ENCODE data around the gene GGT6.

The GGT6 gene

DNA sequence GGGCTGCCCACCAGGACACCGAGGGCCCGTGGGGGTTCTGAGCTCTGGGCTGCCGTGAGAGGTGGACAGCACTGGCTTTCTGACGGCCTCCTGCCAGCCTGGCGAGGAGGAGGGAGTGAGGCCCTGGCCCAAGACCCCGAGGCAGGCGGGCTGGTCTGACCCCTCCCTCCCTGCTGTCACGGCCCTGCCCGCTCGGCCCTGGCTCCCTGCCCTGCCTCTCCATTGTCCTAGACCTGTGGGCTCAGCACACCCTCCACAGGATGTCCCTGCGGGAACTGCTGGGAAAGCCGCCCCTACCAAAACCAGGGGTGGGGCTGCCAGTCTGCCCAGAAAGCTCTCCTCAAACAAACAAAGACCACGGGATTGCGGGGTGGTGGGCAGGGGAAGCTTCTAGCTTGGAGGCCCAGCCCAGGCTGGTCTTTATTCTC, 41.0 kb downstream of the GGT6 start:
- Histone ChIP-seq H3K27ac (no peak overlapping the region), H3K4me3 (ENCODE audit: low read depth, low read length) (no peak overlapping the region), H3K27me3 (replicated peaks) (no peaks in the 10 kb centered on the region), H3K36me3 (replicated peaks) (no peaks in the 10 kb centered on the region)
- no peak for DNase-seq
- TF ChIP-seq, protein P1, sequence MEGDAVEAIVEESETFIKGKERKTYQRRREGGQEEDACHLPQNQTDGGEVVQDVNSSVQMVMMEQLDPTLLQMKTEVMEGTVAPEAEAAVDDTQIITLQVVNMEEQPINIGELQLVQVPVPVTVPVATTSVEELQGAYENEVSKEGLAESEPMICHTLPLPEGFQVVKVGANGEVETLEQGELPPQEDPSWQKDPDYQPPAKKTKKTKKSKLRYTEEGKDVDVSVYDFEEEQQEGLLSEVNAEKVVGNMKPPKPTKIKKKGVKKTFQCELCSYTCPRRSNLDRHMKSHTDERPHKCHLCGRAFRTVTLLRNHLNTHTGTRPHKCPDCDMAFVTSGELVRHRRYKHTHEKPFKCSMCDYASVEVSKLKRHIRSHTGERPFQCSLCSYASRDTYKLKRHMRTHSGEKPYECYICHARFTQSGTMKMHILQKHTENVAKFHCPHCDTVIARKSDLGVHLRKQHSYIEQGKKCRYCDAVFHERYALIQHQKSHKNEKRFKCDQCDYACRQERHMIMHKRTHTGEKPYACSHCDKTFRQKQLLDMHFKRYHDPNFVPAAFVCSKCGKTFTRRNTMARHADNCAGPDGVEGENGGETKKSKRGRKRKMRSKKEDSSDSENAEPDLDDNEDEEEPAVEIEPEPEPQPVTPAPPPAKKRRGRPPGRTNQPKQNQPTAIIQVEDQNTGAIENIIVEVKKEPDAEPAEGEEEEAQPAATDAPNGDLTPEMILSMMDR (IDR thresholded peaks at IDR 0.05; ENCODE audit: low read depth, low read length, missing control alignments): no peak
- in situ Hi-C loops (cut with HindIII; ENCODE audit: low pct_ligation_motif_present, low sequenced_read_pairs): no loop called here

DNA sequence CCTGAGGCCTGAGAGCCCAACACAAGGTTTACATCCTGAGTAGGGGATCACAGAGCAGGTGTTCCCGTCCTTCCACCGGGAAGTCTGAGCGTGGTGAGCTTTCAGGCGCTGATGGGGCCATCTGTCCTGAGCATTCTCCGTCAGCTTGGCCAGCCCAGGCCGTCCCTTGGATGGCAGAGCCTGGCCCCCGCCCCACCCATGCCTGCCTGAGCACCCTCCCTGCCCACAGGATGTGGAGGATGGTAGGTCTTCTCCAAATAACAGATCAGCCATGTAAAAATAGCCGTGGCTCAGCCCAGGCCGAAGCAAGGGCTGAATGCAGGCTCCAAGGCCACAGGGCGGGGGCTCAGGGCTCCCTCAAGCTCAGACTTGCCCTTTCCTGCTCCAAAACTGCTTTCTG, 41.5 kb downstream of the GGT6 start:
- H3K27ac ChIP-seq: no peak overlapping the region
- no peaks in the 10 kb centered on the region for H3K36me3 ChIP-seq (replicated peaks)
- H3K27me3 ChIP-seq (replicated peaks): no peaks in the 10 kb centered on the region
- in situ Hi-C loops (cut with HindIII; ENCODE audit: low pct_ligation_motif_present, low sequenced_read_pairs): no loop called here
- no peak for DNase-seq
- TF ChIP-seq, protein P1 (IDR thresholded peaks at IDR 0.05; ENCODE audit: low read depth, low read length, missing control alignments): no peak
- H3K4me3 ChIP-seq (ENCODE audit: low read depth, low read length): no peak overlapping the region

DNA sequence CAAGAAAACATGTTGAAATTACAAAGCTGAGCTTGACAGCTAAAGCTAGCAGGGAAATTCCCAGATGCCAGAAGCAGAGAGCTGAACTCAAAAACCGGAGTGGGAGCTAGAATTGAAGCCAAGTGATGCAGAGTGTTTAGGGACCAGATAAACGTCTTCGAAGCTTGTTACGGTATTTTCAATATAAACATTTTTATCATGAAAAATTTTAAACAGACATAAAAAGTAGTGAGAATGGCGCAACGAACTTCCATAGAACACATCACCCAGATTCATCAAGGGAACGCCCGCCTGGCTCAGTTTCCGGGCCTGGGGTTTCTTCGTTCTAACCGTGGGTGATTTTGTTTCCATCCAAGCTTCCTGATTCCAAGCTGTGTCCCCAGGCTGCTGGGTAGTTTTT, 43.6 kb downstream of the GGT6 start:
- TF ChIP-seq, protein P1 (IDR thresholded peaks at IDR 0.05; ENCODE audit: low read depth, low read length, missing control alignments): no peak
- in situ Hi-C loops (cut with HindIII; ENCODE audit: low pct_ligation_motif_present, low sequenced_read_pairs): no loop called here
- Histone ChIP-seq H3K27ac (no peak overlapping the region), H3K4me3 (ENCODE audit: low read depth, low read length) (no peak overlapping the region), H3K27me3 (replicated peaks) (no peaks in the 10 kb centered on the region), H3K36me3 (replicated peaks) (no peaks in the 10 kb centered on the region)
- DNase-seq: no peak

DNA sequence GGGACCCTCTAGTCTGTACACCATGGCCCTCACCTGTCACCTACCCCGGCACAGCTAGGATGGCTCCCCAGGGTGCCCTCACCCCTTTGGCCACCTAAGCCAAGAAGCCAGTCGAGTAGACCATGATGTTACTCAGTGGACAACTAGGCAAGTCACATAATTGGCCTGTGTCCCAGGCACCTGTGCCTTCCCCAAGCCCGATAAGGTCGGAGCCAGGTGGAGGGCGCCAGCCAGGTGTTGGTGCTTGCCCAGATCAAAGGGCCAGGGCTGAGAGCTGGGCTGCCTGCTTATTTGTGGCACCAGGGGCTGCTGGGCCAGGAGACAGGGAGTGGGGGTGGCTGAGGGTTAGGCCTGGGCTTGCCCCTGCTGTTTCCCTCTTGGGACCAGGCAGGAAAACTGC, 44.9 kb downstream of the GGT6 start:
- TF ChIP-seq, protein P1 (IDR thresholded peaks at IDR 0.05; ENCODE audit: low read depth, low read length, missing control alignments): no peak
- no peak for DNase-seq
- Histone ChIP-seq H3K27me3 (replicated peaks) (no peaks in the 10 kb centered on the region), H3K36me3 (replicated peaks) (no peaks in the 10 kb centered on the region), H3K27ac (no peak overlapping the region), H3K4me3 (ENCODE audit: low read depth, low read length) (no peak overlapping the region)
- in situ Hi-C loops (cut with HindIII; ENCODE audit: low pct_ligation_motif_present, low sequenced_read_pairs): no loop called here

DNA sequence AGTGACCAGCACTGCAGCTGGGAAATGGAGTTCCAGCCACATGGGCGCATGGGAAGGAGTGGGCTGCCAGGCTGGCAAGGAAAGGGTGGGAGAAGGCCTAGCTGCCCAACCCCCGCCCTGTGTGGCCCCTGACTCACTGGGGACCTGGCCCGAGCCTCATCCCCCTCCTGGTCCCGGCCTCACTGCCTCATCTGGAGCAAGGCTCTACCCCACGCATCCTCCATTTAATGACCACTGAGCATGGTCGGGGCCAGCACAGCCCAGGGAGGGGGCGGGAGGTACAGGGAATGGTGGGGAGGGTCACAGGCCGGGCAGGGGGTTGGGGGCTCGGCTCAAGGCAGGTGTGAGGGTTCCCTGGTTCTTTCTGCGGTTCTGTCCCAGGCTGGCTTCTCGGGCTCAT, 45.6 kb downstream of the GGT6 start:
- Histone ChIP-seq H3K36me3 (replicated peaks) (no peaks in the 10 kb centered on the region), H3K27ac (no peak overlapping the region), H3K4me3 (ENCODE audit: low read depth, low read length) (no peak overlapping the region), H3K27me3 (replicated peaks) (no peaks in the 10 kb centered on the region)
- DNase-seq: no peak
- TF ChIP-seq, protein P1 (IDR thresholded peaks at IDR 0.05; ENCODE audit: low read depth, low read length, missing control alignments): no peak
- in situ Hi-C loops (cut with HindIII; ENCODE audit: low pct_ligation_motif_present, low sequenced_read_pairs): no loop called here

DNA sequence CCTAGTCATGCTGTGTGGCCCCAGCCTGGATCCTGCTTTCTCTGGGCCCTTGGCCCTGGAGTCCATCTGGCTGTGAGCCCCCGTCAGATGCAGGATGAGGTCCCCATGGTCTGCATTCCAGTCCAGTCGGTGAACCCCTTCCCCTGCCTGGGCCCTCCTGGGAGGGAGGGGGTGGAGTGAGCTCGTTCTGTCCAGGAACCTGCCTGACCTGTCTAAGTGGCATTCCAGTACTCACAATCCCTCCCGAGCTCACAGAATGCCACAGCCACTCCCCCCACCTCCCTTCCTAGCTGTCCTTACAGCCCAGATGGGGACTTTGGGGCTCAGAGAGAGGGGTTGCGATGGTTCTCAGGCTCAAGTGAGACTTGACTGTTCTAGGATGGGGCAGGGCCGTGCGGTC, 46.2 kb downstream of the GGT6 start:
- TF ChIP-seq, protein P1 (IDR thresholded peaks at IDR 0.05; ENCODE audit: low read depth, low read length, missing control alignments): no peak
- H3K27ac ChIP-seq: no peak overlapping the region
- DNase-seq: no peak
- H3K27me3 ChIP-seq (replicated peaks): no peaks in the 10 kb centered on the region
- no peaks in the 10 kb centered on the region for H3K36me3 ChIP-seq (replicated peaks)
- no peak overlapping the region for H3K4me3 ChIP-seq (ENCODE audit: low read depth, low read length)
- in situ Hi-C loops (cut with HindIII; ENCODE audit: low pct_ligation_motif_present, low sequenced_read_pairs): no loop called here

Measured in brain microvascular endothelial cell (primary cell).